Smooth muscle cell (in vitro differentiated cells): ENCODE results near the gene USP16. TPM values are rescaled to one million over a fixed set of nuclear protein-coding genes. Genes with fewer than 3 reads are reported as not detected.

ENCODE experiments used
- DNase-seq: peaks from one replicate; lab custom pipeline; 2025; ENCODE audit not compliant: unreplicated experiment; lab: John Stamatoyannopoulos, UW
- H2AFZ ChIP-seq: fragments of 200-600 bp; sonication (generic); 2 replicates; pipeline ENCODE4 v1.6.0; 2016; ENCODE audit warnings: antibody characterized with exemption, low read depth, mild to moderate bottlenecking
- H3F3A ChIP-seq: fragments of 200-600 bp; sonication (generic); 2 replicates; pipeline ENCODE4 v1.6.0; 2017; ENCODE audit warnings: antibody characterized with exemption, low read depth
- H3K27ac ChIP-seq: fragments of 200-600 bp; sonication (generic); 2 replicates; pipeline ENCODE4 v1.5.1; 2016; ENCODE audit warnings: low read depth, mild to moderate bottlenecking
- H3K27me3 ChIP-seq: fragments of 200-600 bp; sonication (generic); 2 replicates; pipeline ENCODE4 v1.6.1; 2016; ENCODE audit warnings: low read depth, mild to moderate bottlenecking
- H3K36me3 ChIP-seq: fragments of 200-600 bp; sonication (generic); 2 replicates; pipeline ENCODE4 v1.5.1; 2016; ENCODE audit warnings: low read depth
- H3K4me1 ChIP-seq: fragments of 200-600 bp; sonication (generic); 2 replicates; pipeline ENCODE4 v1.5.1; 2016; ENCODE audit warnings: low read depth
- H3K4me2 ChIP-seq: fragments of 200-600 bp; sonication (generic); 2 replicates; pipeline ENCODE4 v1.6.0; 2016; ENCODE audit warnings: mild to moderate bottlenecking
- H3K4me3 ChIP-seq: fragments of 200-600 bp; sonication (generic); 2 replicates; pipeline ENCODE4 v1.5.1; 2016; ENCODE audit warnings: mild to moderate bottlenecking
- H3K79me2 ChIP-seq: fragments of 200-600 bp; sonication (generic); 2 replicates; pipeline ENCODE4 v1.6.0; 2016; ENCODE audit warnings: low read depth, mild to moderate bottlenecking
- H3K9ac ChIP-seq: fragments of 200-600 bp; sonication (generic); 2 replicates; pipeline ENCODE4 v1.6.0; 2016; ENCODE audit warnings: low read depth
- H3K9me3 ChIP-seq: fragments of 200-600 bp; sonication (generic); replicated peaks from 2 replicates; pipeline ENCODE4 v1.5.1; 2016; ENCODE audit warnings: low read depth
- H4K20me1 ChIP-seq: fragments of 200-600 bp; sonication (generic); 2 replicates; pipeline ENCODE4 v1.6.0; 2016; ENCODE audit warnings: low read depth
- WGBS: methylation state at CpG from one replicate; pipeline ENCODE4 v1.1.7; 2016; ENCODE audit warnings: low lambda C conversion rate; 5-methylcytosine and 5-hydroxymethylcytosine counted together
- polyA plus RNA-seq: library from polyadenylated mRNA; unstranded; fragments of >200 nt; fragmentation: Nextera tagmentation; extraction: Ambion mirVana; gene quantifications from 2 replicates; pipeline ENCODE4 v1.2.1, GENCODE V29; 2016
- total RNA-seq: library from RNA; depleted of rRNA; stranded (reverse); fragments of >200 nt; gene quantifications from 2 replicates; pipeline ENCODE4 v1.2.3, GENCODE V29; 2014
- TF ChIP-seq, protein P1 (sequence below): fragments of 200-600 bp; sonication (generic); IDR thresholded peaks from 2 replicates; pipeline ENCODE4 v1.5.1; 2017; ENCODE audit warnings: borderline replicate concordance, mild to moderate bottlenecking, antibody characterized with exemption; ENCODE audit not compliant: insufficient read depth, poor library complexity, severe bottlenecking

Gene USP16
- total and polyA plus RNA-seq, 2 experiments from 2014 or later: 25.9 to 37.0 TPM

DNA sequence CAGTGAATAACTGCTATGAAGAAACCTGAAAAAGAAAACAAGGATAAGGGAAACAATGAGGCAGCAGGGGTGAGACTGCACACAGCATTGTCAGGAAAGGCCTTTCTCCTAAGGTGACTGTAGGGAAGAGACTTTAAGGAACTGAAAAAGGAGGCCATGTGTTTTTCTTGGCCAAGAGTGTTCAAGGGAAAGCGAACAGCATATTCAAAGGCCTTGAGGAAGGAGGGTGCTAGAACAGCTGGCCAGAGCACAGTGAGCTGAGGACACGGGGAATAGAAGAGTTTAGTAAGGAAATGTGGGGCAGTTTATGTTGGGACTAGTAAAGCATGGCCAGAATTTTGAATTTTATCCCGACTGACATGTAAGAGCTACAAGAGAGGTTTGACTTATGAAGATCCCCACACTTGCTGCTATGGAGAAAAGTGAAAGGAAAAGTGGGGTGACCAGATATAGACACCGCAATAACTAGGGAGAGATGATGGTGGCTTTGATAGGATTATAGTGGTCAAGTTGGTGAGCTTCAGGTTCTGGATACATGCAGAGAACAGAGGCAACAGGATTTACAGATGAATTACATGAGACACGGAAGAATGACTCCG, 6.7 kb upstream of the USP16 start:
- H3K27me3 ChIP-seq: no peaks in the 10 kb centered on the region
- TF ChIP-seq, protein P1, sequence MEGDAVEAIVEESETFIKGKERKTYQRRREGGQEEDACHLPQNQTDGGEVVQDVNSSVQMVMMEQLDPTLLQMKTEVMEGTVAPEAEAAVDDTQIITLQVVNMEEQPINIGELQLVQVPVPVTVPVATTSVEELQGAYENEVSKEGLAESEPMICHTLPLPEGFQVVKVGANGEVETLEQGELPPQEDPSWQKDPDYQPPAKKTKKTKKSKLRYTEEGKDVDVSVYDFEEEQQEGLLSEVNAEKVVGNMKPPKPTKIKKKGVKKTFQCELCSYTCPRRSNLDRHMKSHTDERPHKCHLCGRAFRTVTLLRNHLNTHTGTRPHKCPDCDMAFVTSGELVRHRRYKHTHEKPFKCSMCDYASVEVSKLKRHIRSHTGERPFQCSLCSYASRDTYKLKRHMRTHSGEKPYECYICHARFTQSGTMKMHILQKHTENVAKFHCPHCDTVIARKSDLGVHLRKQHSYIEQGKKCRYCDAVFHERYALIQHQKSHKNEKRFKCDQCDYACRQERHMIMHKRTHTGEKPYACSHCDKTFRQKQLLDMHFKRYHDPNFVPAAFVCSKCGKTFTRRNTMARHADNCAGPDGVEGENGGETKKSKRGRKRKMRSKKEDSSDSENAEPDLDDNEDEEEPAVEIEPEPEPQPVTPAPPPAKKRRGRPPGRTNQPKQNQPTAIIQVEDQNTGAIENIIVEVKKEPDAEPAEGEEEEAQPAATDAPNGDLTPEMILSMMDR: no peak
- no peaks in the 10 kb centered on the region for H4K20me1 ChIP-seq
- H2AFZ ChIP-seq: no peak overlapping the region
- no peak overlapping the region for H3K4me3 ChIP-seq
- H3K4me2 ChIP-seq: peak overlapping the region; percentile 89
- no peak overlapping the region for H3K9ac ChIP-seq
- no peaks in the 10 kb centered on the region for H3F3A ChIP-seq
- H3K79me2 ChIP-seq: no peaks in the 10 kb centered on the region
- WGBS: 95% methylated on average over 6 of the region's 6 CpGs
- H3K36me3 ChIP-seq: no peaks in the 10 kb centered on the region
- no peaks in the 10 kb centered on the region for H3K9me3 ChIP-seq
- no peak overlapping the region for H3K27ac ChIP-seq
- no peak for DNase-seq
- H3K4me1 ChIP-seq: no peaks in the 10 kb centered on the region

DNA sequence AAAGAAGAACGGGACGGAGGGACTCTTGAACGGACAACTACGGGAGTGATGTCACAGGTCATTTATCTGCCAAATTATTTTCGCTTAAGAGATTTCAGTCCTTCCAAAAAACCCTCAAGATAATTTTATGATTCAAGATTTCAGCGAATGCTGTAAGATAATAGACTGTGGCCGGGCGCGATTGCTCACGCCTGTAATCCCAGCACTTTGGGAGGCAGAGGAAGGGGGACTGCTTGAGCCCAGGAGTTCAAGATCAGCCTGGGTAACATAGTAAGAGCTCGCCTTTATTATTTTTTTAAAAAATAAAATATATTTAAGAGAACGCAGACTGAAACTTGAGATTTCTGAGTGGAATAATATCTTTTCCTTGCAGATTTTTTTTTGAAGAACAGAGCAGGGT, 5.9 kb upstream of the USP16 start:
- peak overlapping the region; percentile 52 for H3K27ac ChIP-seq
- WGBS: 55% methylated on average over 12 of the region's 12 CpGs
- DNase-seq: no peak

DNA sequence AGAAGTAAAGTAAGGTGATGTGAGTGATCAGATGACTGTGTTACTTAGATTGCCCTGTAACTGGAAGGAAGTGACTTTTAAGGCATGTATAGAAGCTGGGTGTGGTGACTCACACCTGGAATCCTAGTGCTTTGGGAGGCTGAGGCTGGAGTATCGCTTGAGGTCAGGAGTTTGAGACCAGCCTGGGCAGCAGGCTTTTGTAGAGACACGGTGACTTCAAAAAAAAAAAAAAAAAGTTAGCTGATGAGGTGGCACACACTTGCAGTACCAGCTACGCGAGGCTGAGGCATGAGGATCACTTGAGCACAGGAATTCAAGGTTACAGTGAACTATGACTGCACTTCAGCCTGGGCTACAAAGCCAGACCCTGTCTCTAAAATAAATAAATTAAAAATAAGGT, 2.3 kb upstream of the USP16 start:
- Histone ChIP-seq H3F3A (peaks cover 3% of the 10 kb centered on the region), H3K4me2 (no peak overlapping the region)
- TF ChIP-seq, protein P1: no peak

More for the DNA sequence above, 5.9 kb upstream of the USP16 start:
- Histone ChIP-seq H3K4me3 (peak overlapping the region; percentile 77), H3K79me2 (no peaks in the 10 kb centered on the region), H4K20me1 (no peaks in the 10 kb centered on the region), H3F3A (no peaks in the 10 kb centered on the region), H2AFZ (peak overlapping the region; percentile 90), H3K9ac (peak overlapping the region; percentile 75), H3K36me3 (no peaks in the 10 kb centered on the region), H3K27me3 (no peaks in the 10 kb centered on the region), H3K9me3 (no peaks in the 10 kb centered on the region), H3K4me1 (no peaks in the 10 kb centered on the region), H3K4me2 (peak overlapping the region; percentile 89)
- TF ChIP-seq, protein P1: no peak

DNA sequence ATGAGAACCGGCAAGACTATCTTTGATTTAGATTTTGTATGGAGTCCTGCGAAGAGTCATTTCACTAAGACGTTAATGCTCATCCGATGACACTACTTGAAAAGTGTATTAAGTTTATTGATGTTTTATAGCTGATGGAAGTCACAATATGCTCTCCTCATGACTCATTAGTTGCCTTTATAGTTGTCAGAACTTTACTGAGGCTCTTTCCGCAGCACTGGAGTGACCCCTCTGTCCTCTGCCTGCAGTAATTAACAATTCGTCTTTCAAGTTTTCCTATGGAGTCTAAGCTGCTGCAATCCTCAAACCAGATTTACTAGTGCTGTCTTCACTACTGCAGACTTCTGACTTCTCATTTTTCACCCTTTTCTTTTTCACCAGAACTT, 853 bp downstream of the USP16 start:
- Histone ChIP-seq H4K20me1 (no peaks in the 10 kb centered on the region), H3K4me3 (peak overlapping the region; percentile 83), H3K27ac (peak overlapping the region; percentile 97), H3K9ac (peak overlapping the region; percentile 97), H3K36me3 (peaks cover 5% of the 10 kb centered on the region), H3K27me3 (no peaks in the 10 kb centered on the region), H2AFZ (no peak overlapping the region), H3K4me1 (peaks cover 6% of the 10 kb centered on the region), H3F3A (peaks cover 3% of the 10 kb centered on the region), H3K79me2 (peaks cover 35% of the 10 kb centered on the region), H3K9me3 (no peaks in the 10 kb centered on the region), H3K4me2 (peak overlapping the region; percentile 96)
- 6% methylated on average over 6 of the region's 6 CpGs for WGBS
- TF ChIP-seq, protein P1: no peak
- no peak for DNase-seq

More for the DNA sequence above, 2.3 kb upstream of the USP16 start:
- WGBS: 89% methylated on average over 4 of the region's 4 CpGs
- Histone ChIP-seq H3K4me3 (no peak overlapping the region), H3K27ac (no peak overlapping the region), H3K27me3 (no peaks in the 10 kb centered on the region), H3K9ac (no peak overlapping the region), H3K9me3 (no peaks in the 10 kb centered on the region), H3K79me2 (peaks cover 18% of the 10 kb centered on the region), H3K36me3 (no peaks in the 10 kb centered on the region), H4K20me1 (no peaks in the 10 kb centered on the region), H3K4me1 (peaks cover 6% of the 10 kb centered on the region), H2AFZ (no peak overlapping the region)
- DNase-seq: no peak
